ENCODE results near the gene SEMA4D. TPM values are rescaled to one million over a fixed set of nuclear protein-coding genes. Genes with fewer than 3 reads are reported as not detected.

SEMA4D gene
- total RNA-seq, 2 donors from 2014 or later, result 42.8 to 51.0 TPM

- Histone ChIP-seq H3K36me3 (ENCODE audit: control insufficient read depth, insufficient read depth, low read length) (no peaks in the 10 kb centered on the region), H3K4me1 (ENCODE audit: control insufficient read depth, insufficient read depth, low read length) (no peaks in the 10 kb centered on the region), H3K27ac (ENCODE audit: low read depth, low read length) (no peak overlapping the region), H3K4me3 (ENCODE audit: low read length) (no peak overlapping the region), H3K9me3 (ENCODE audit: control insufficient read depth, low read length) (no peaks in the 10 kb centered on the region), H3K27me3 (ENCODE audit: control insufficient read depth, insufficient read depth, low read length, poor library complexity, severe bottlenecking) (no peaks in the 10 kb centered on the region), H3K9ac (ENCODE audit: extremely low read depth, low read length, poor library complexity, severe bottlenecking) (no peak overlapping the region)
- TF ChIP-seq CTCF (conservative IDR thresholded peaks at IDR 0.05), result no peak
- H3K27ac Mint-ChIP-seq, result no peak overlapping the region
- WGBS, 2 experiments (ENCODE audit: insufficient coverage in 1 of 2, insufficient read length in 1 of 2), result 95 to 99% methylated on average over 5 to 7 of the region's 7 CpGs
- no peak overlapping the region for H3K4me3 Mint-ChIP-seq
- H3K4me1 Mint-ChIP-seq, result peaks cover 8% of the 10 kb centered on the region
- no peaks in the 10 kb centered on the region for H3K9me3 Mint-ChIP-seq
- DNase-seq, result no peak
- H3K27me3 Mint-ChIP-seq (ENCODE audit: insufficient read depth), result no peaks in the 10 kb centered on the region
- H3K36me3 Mint-ChIP-seq (ENCODE audit: low read depth), result no peaks in the 10 kb centered on the region
Observed at GRCh38 chr9:89488936-89489335, 9.0 kb downstream of the SEMA4D start.

- Mint-ChIP-seq H3K27ac (no peak overlapping the region), H3K36me3 (ENCODE audit: low read depth) (no peaks in the 10 kb centered on the region), H3K4me1 (peaks cover 8% of the 10 kb centered on the region), H3K9me3 (no peaks in the 10 kb centered on the region), H3K4me3 (no peak overlapping the region), H3K27me3 (ENCODE audit: insufficient read depth) (no peaks in the 10 kb centered on the region)
- no peak for TF ChIP-seq CTCF (conservative IDR thresholded peaks at IDR 0.05)
- Histone ChIP-seq H3K36me3 (ENCODE audit: control insufficient read depth, insufficient read depth, low read length) (no peaks in the 10 kb centered on the region), H3K27ac (ENCODE audit: low read depth, low read length) (no peak overlapping the region), H3K9ac (ENCODE audit: extremely low read depth, low read length, poor library complexity, severe bottlenecking) (no peak overlapping the region), H3K4me3 (ENCODE audit: low read length) (no peak overlapping the region), H3K27me3 (ENCODE audit: control insufficient read depth, insufficient read depth, low read length, poor library complexity, severe bottlenecking) (no peaks in the 10 kb centered on the region), H3K9me3 (ENCODE audit: control insufficient read depth, low read length) (no peaks in the 10 kb centered on the region), H3K4me1 (ENCODE audit: control insufficient read depth, insufficient read depth, low read length) (no peaks in the 10 kb centered on the region)
- WGBS, 2 experiments (ENCODE audit: insufficient coverage in 1 of 2, insufficient read length in 1 of 2), result 94 to 100% methylated on average over 2 to 5 of the region's 5 CpGs
- DNase-seq, result no peak
Observed at GRCh38 chr9:89488131-89488530, 9.8 kb downstream of the SEMA4D start.

- Histone ChIP-seq H3K4me3 (ENCODE audit: low read length) (no peak overlapping the region), H3K9ac (ENCODE audit: extremely low read depth, low read length, poor library complexity, severe bottlenecking) (no peak overlapping the region), H3K36me3 (ENCODE audit: control insufficient read depth, insufficient read depth, low read length) (no peaks in the 10 kb centered on the region), H3K27me3 (ENCODE audit: control insufficient read depth, insufficient read depth, low read length, poor library complexity, severe bottlenecking) (no peaks in the 10 kb centered on the region), H3K4me1 (ENCODE audit: control insufficient read depth, insufficient read depth, low read length) (no peaks in the 10 kb centered on the region), H3K27ac (ENCODE audit: low read depth, low read length) (no peak overlapping the region), H3K9me3 (ENCODE audit: control insufficient read depth, low read length) (no peaks in the 10 kb centered on the region)
- Mint-ChIP-seq H3K9me3 (no peaks in the 10 kb centered on the region), H3K27me3 (ENCODE audit: insufficient read depth) (no peaks in the 10 kb centered on the region), H3K4me3 (no peak overlapping the region), H3K27ac (no peak overlapping the region), H3K36me3 (ENCODE audit: low read depth) (no peaks in the 10 kb centered on the region), H3K4me1 (peaks cover 9% of the 10 kb centered on the region)
- no peak for TF ChIP-seq CTCF (conservative IDR thresholded peaks at IDR 0.05)
- no peak for DNase-seq
Observed at GRCh38 chr9:89486681-89487080, 11.2 kb downstream of the SEMA4D start.

All from endodermal cell (in vitro differentiated cells).